HG03521 (cell line): Measurements from ENCODE around the gene ABL1.

Experiments
- ATAC-seq: cut with Tn5 transposase; IDR thresholded peaks from one replicate; pipeline ENCODE4 v1.9.1; 2021; ENCODE audit warnings: mild to moderate bottlenecking, moderate library complexity; ENCODE audit not compliant: unreplicated experiment

Gene ABL1

GRCh38 chr9:130824643-130825350 lies 10.3 kb upstream of the ABL1 start:
- no peak for ATAC-seq

GRCh38 chr9:130825351-130825651 lies 9.8 kb upstream of the ABL1 start:
- ATAC-seq: no peak

GRCh38 chr9:130825809-130826208 lies 9.2 kb upstream of the ABL1 start:
- ATAC-seq: no peak

- ATAC-seq: no peak
Observed at GRCh38 chr9:130829762-130830161, 5.3 kb upstream of the ABL1 start.

- no peak for ATAC-seq
Observed at GRCh38 chr9:130830231-130830760, 4.8 kb upstream of the ABL1 start.

- ATAC-seq: no peak
Observed at GRCh38 chr9:130831077-130831476, 4.0 kb upstream of the ABL1 start.

- ATAC-seq: no peak
Observed at GRCh38 chr9:130833031-130833990, 1.7 kb upstream of the ABL1 start.

GRCh38 chr9:130835441-130836298 lies 616 bp downstream of the ABL1 start:
- ATAC-seq: no peak

GRCh38 chr9:130837002-130837511 lies 2.0 kb downstream of the ABL1 start:
- ATAC-seq: no peak

GRCh38 chr9:130837643-130838042 lies 2.6 kb downstream of the ABL1 start:
- ATAC-seq: no peak

- no peak for ATAC-seq
Observed at GRCh38 chr9:130839132-130840111, 4.4 kb downstream of the ABL1 start.

- no peak for ATAC-seq
Observed at GRCh38 chr9:130842545-130842944, 7.5 kb downstream of the ABL1 start.

GRCh38 chr9:130843049-130843908 lies 8.2 kb downstream of the ABL1 start:
- ATAC-seq: no peak

GRCh38 chr9:130844044-130844451 lies 9.0 kb downstream of the ABL1 start:
- no peak for ATAC-seq

GRCh38 chr9:130845254-130845653 lies 10.2 kb downstream of the ABL1 start:
- no peak for ATAC-seq

GRCh38 chr9:130845901-130846481 lies 10.9 kb downstream of the ABL1 start:
- ATAC-seq: no peak

- no peak for ATAC-seq
Observed at GRCh38 chr9:130846487-130847305, 11.6 kb downstream of the ABL1 start.
